ENCODE results near the gene VSIR.

The VSIR gene

GRCh38 chr10:71773221-71773971 lies at the start of gene VSIR:
Gene VSIR (minus strand): TSS chr10:71773520. CDS start chr10:71773439, 81 bp downstream.
- DNase-seq = peak; percentile 93

- no peak for DNase-seq
Measured at GRCh38 chr10:71821909-71822763, 48.8 kb upstream of the VSIR start.

GRCh38 chr10:71820966-71821365 lies 47.6 kb upstream of the VSIR start:
- DNase-seq = no peak

- DNase-seq = no peak
Measured at GRCh38 chr10:71819985-71820384, 46.7 kb upstream of the VSIR start.

- no peak for DNase-seq
Measured at GRCh38 chr10:71819441-71819861, 46.1 kb upstream of the VSIR start.

GRCh38 chr10:71818674-71819260 lies 45.4 kb upstream of the VSIR start:
- no peak for DNase-seq

- no peak for DNase-seq
Measured at GRCh38 chr10:71817831-71818655, 44.7 kb upstream of the VSIR start.

GRCh38 chr10:71816936-71817618 lies 43.8 kb upstream of the VSIR start:
- DNase-seq = no peak

- no peak for DNase-seq
Measured at GRCh38 chr10:71816421-71816851, 43.1 kb upstream of the VSIR start.

- no peak for DNase-seq
Measured at GRCh38 chr10:71815515-71816130, 42.3 kb upstream of the VSIR start.

- DNase-seq = no peak
Measured at GRCh38 chr10:71814922-71815411, 41.6 kb upstream of the VSIR start.

GRCh38 chr10:71812913-71813590 lies 39.7 kb upstream of the VSIR start:
- DNase-seq = no peak

GRCh38 chr10:71812016-71812912 lies 38.9 kb upstream of the VSIR start:
- peak; percentile 80 for DNase-seq

GRCh38 chr10:71811351-71811750 lies 38.0 kb upstream of the VSIR start:
- DNase-seq = no peak

- no peak for DNase-seq
Measured at GRCh38 chr10:71810048-71810750, 36.9 kb upstream of the VSIR start.

- no peak for DNase-seq
Measured at GRCh38 chr10:71809628-71810027, 36.3 kb upstream of the VSIR start.

- no peak for DNase-seq
Measured at GRCh38 chr10:71807557-71808510, 34.5 kb upstream of the VSIR start.

All from activated gamma-delta T cell treated with Interleukin-2 at 50 U/mL for 16 hours (primary cell).